RWPE2 (cell line): Measurements from ENCODE around the gene SLC39A8.
"Not testable (repeated sequence)": the region's sequence is repeated elsewhere in the genome, so short reads cannot be mapped to it uniquely, and the experiment has no call there.

ENCODE experiments used
- ATAC-seq: fragments of 200-7000 bp; cut with Tn5 transposase; 3 replicates; pipeline ENCODE4 v1.9.1; 2021; ENCODE audit warnings: low read depth
- DNase-seq: peaks from one replicate; pipeline ENCODE4 v3.0.0-alpha.2; 2020; ENCODE audit warnings: low spot score
- H3K27ac ChIP-seq: fragments of 450-650 bp; 2 replicates; pipeline ENCODE4 v1.5.1; 2017; ENCODE audit warnings: mild to moderate bottlenecking; ENCODE audit not compliant: poor library complexity, severe bottlenecking
- H3K27me3 ChIP-seq: fragments of 250-450 bp; sonication (Bioruptor Pico); 2 replicates; pipeline ENCODE4 v1.5.1; 2021; ENCODE audit warnings: mild to moderate bottlenecking, moderate library complexity; ENCODE audit not compliant: insufficient read depth, poor library complexity, severe bottlenecking
- H3K36me3 ChIP-seq: fragments of 250-450 bp; sonication (Bioruptor Pico); 2 replicates; pipeline ENCODE4 v1.5.1; 2020; ENCODE audit warnings: low read depth, mild to moderate bottlenecking, moderate library complexity
- H3K4me1 ChIP-seq: fragments of 250-450 bp; sonication (Bioruptor Pico); 2 replicates; pipeline ENCODE4 v1.5.1; 2021; ENCODE audit warnings: mild to moderate bottlenecking, moderate library complexity; ENCODE audit not compliant: insufficient read depth, poor library complexity, severe bottlenecking
- H3K4me3 ChIP-seq: fragments of 250-450 bp; sonication (Bioruptor Pico); 2 replicates; pipeline ENCODE4 v1.5.1; 2021; ENCODE audit warnings: mild to moderate bottlenecking, moderate library complexity; ENCODE audit not compliant: severe bottlenecking
- H3K9me3 ChIP-seq: fragments of 250-450 bp; sonication (Bioruptor Pico); 2 replicates; pipeline ENCODE4 v1.5.1; 2021; ENCODE audit warnings: mild to moderate bottlenecking, moderate library complexity; ENCODE audit not compliant: severe bottlenecking
- CTCF ChIP-seq: fragments of 450-650 bp; IDR thresholded peaks from one replicate; pipeline ENCODE4 v1.5.1; 2017; ENCODE audit warnings: mild to moderate bottlenecking, moderate library complexity; ENCODE audit not compliant: poor library complexity, severe bottlenecking

Gene SLC39A8

DNA sequence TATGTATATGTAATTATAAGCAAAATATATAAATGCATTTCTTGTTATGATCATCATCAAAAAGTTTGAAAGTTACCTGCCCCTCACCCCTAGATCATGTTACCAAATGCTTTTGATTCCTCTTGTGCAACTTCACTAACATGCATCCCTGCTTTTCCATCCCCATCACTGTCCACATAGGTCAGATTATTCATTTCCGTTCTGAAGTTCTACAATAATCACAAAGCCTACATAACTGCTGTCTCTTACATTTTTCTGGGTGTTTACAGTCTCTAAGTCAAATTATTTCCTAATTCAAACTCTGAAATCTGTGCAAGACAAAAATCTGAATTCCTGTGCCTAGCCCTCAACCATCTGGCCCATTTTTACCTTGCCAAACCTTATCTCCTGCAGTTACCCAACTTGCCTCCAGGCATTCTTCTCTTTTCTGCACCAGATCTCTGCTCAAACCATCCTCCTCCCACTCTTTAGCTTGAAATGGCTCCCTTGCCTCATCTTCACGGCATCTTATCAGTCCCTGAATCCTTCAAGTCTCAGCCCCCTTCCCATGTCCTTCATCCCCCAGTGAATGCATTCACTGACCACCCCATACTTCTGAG is 42.4 kb upstream of the SLC39A8 start:
- no peak overlapping the region for H3K4me3 ChIP-seq
- H3K36me3 ChIP-seq, result no peaks in the 10 kb centered on the region
- ATAC-seq, result no peak
- no peak for DNase-seq
- no peaks in the 10 kb centered on the region for H3K9me3 ChIP-seq
- no peaks in the 10 kb centered on the region for H3K27me3 ChIP-seq
- peaks cover 10% of the 10 kb centered on the region for H3K4me1 ChIP-seq
- TF ChIP-seq CTCF, result no peak
- H3K27ac ChIP-seq, result no peak overlapping the region

DNA sequence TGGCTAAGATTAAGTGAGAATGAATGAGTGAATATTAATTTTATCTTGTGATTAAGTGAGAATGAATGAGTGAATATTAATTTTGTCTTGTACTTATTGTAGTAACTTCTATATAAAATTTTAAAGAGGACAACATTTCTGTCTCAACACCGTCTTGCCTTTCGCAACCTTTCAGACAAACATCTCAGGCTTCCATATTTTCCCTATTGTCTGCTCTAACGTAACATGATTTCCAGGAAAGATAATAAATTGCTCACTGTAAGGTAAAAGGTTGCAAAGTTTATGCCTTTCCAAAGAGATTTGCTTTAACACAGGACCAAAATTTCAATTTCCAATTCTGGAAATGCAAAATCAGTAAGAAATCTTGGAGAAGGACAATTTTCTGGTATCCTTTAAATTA is 41.7 kb upstream of the SLC39A8 start:
- peaks cover 10% of the 10 kb centered on the region for H3K4me1 ChIP-seq
- H3K27me3 ChIP-seq, result no peaks in the 10 kb centered on the region
- H3K36me3 ChIP-seq, result no peaks in the 10 kb centered on the region
- no peak for ATAC-seq
- H3K27ac ChIP-seq, result no peak overlapping the region
- no peak overlapping the region for H3K4me3 ChIP-seq
- H3K9me3 ChIP-seq, result no peaks in the 10 kb centered on the region
- no peak for TF ChIP-seq CTCF
- no peak for DNase-seq

DNA sequence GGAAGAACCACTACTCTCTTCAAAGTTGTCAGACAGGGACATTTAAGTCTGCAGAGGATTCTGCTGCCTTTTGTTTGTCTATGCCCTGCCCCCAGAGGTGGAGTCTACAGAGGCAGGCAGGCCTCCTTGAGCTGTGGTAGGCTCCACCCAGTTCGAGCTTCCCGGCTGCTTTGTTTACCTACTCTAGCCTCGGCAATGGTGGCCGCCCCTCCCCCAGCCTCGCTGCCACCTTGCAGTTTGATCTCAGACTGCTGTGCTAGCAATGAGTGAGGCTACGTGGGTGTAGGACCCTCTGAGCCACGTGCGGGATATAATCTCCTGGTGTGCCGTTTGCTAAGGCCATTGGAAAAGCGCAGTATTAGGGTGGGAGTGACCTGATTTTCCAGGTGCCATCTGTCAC is 35.0 kb upstream of the SLC39A8 start:
- DNase-seq, H3K36me3 ChIP-seq: not testable (repeated sequence)

GRCh38 chr4:102362922-102363432 is 17.7 kb upstream of the SLC39A8 start:
- Histone ChIP-seq H3K9me3 (no peaks in the 10 kb centered on the region), H3K4me1 (no peaks in the 10 kb centered on the region), H3K4me3 (no peak overlapping the region), H3K27ac (no peak overlapping the region), H3K27me3 (no peaks in the 10 kb centered on the region), H3K36me3 (no peaks in the 10 kb centered on the region)
- DNase-seq (no peak), ATAC-seq (no peak)
- no peak for TF ChIP-seq CTCF

More for the DNA sequence above, 35.0 kb upstream of the SLC39A8 start:
- H3K9me3 ChIP-seq, H3K4me1 ChIP-seq, H3K4me3 ChIP-seq, H3K27me3 ChIP-seq, H3K27ac ChIP-seq, ATAC-seq: not testable (repeated sequence)

- Histone ChIP-seq H3K9me3 (no peaks in the 10 kb centered on the region), H3K27me3 (no peaks in the 10 kb centered on the region), H3K36me3 (no peaks in the 10 kb centered on the region), H3K27ac (no peak overlapping the region), H3K4me1 (no peaks in the 10 kb centered on the region), H3K4me3 (no peak overlapping the region)
- DNase-seq (no peak), ATAC-seq (no peak)
- TF ChIP-seq CTCF, result no peak
Observed at GRCh38 chr4:102358128-102358527, 12.8 kb upstream of the SLC39A8 start.

GRCh38 chr4:102357637-102358036 is 12.4 kb upstream of the SLC39A8 start:
- H3K36me3 ChIP-seq, H3K27me3 ChIP-seq, H3K4me1 ChIP-seq, DNase-seq, ATAC-seq, H3K9me3 ChIP-seq, H3K4me3 ChIP-seq, H3K27ac ChIP-seq: not testable (repeated sequence)
